Measurements from ENCODE around the gene CTSC. TPM values are rescaled to one million over a fixed set of nuclear protein-coding genes. Genes with fewer than 3 reads are reported as not detected.

CTSC gene
- total RNA-seq, 1 experiment from 2014 or later, result 359 TPM

GRCh38 chr11:88335284-88335683, 2.3 kb downstream of the CTSC start:
- no peak overlapping the region for H4K8ac ChIP-seq (replicated peaks; ENCODE audit: insufficient read length, low read depth, low read length)
- DNase-seq, result no peak
- H2BK15ac ChIP-seq (ENCODE audit: low read depth, low read length), result no peak overlapping the region
- H2BK5ac ChIP-seq (ENCODE audit: insufficient read length, low read length), result no peak overlapping the region
- no peak overlapping the region for H3T11ph ChIP-seq (ENCODE audit: low read length)
- Mint-ChIP-seq H3K4me1 (peaks cover 49 to 62% of the 10 kb centered on the region in 2 experiments), H3K9me3 (no peaks in the 10 kb centered on the region), H3K27me3 (ENCODE audit: low read depth) (no peaks in the 10 kb centered on the region), H3K36me3 (ENCODE audit: insufficient read depth in 1 of 3, low read depth in 3 of 3) (peaks cover 35 to 53% (median 51%) of the 10 kb centered on the region in 3 experiments), H3K27ac (peak overlapping the region in 2 of 3 experiments; percentile 62 to 85; a peak in 6 of 7 replicates), H3K4me3 (peak overlapping the region; percentile 98 to 100)
- no peak overlapping the region for H3K4ac ChIP-seq (ENCODE audit: low read depth, low read length)
- H3K27me3 ChIP-seq (ENCODE audit: insufficient read depth, low read length), result no peaks in the 10 kb centered on the region
- H3K56ac ChIP-seq (ENCODE audit: insufficient read length, low read depth, low read length), result no peak overlapping the region
- peaks cover 5% of the 10 kb centered on the region for H3K23me2 ChIP-seq (ENCODE audit: insufficient read length, low read depth, low read length, poor library complexity, severe bottlenecking)
- WGBS (ENCODE audit: extremely low coverage, insufficient read length, low lambda C conversion rate), result no CpG with 5 or more reads among the region's 4 CpGs
- no peak overlapping the region for H3K23ac ChIP-seq (ENCODE audit: insufficient read length, low read depth, low read length)
- H3K4me1 ChIP-seq (ENCODE audit: insufficient read depth, low read length), result peaks cover 5% of the 10 kb centered on the region; the same call in 1 of the 2 replicates
- no peak for TF ChIP-seq CTCF (conservative IDR thresholded peaks at IDR 0.05)
- H3K9ac ChIP-seq (ENCODE audit: extremely low read depth, insufficient read length, low read length), result peak overlapping the region; percentile 48
- peak overlapping the region; percentile 96 for H3K4me2 ChIP-seq (ENCODE audit: insufficient read depth, insufficient read length, low read length)
- no peak overlapping the region for H3K18ac ChIP-seq (ENCODE audit: insufficient read length, low read depth, low read length)
- H2BK20ac ChIP-seq (ENCODE audit: low read depth, low read length, poor library complexity, severe bottlenecking), result no peak overlapping the region
- H2BK120ac ChIP-seq (ENCODE audit: low read depth, low read length, poor library complexity, severe bottlenecking), result no peak overlapping the region
- H2AFZ ChIP-seq (ENCODE audit: low read length), result no peak overlapping the region
- no peak overlapping the region for H4K91ac ChIP-seq (ENCODE audit: insufficient read length, low read depth, low read length)
- peaks cover 9% of the 10 kb centered on the region for H3K79me1 ChIP-seq (ENCODE audit: insufficient read depth, low read depth, low read length, poor library complexity, severe bottlenecking)
- no peak overlapping the region for H2BK12ac ChIP-seq (ENCODE audit: insufficient read length, low read depth, low read length)
- no peak overlapping the region for H3K27ac ChIP-seq (ENCODE audit: insufficient read length, low read depth, low read length)
- peaks cover 24% of the 10 kb centered on the region for H3K79me2 ChIP-seq (ENCODE audit: insufficient read depth, low read length)
- H4K20me1 ChIP-seq (ENCODE audit: control insufficient read depth, insufficient read depth, insufficient read length), result no peaks in the 10 kb centered on the region
- H3K14ac ChIP-seq (ENCODE audit: insufficient read depth, low read length), result no peak overlapping the region
- no peak overlapping the region for H2AK5ac ChIP-seq (ENCODE audit: insufficient read length, low read length)
- H3K9me3 ChIP-seq (ENCODE audit: control insufficient read depth, low read depth, low read length), result no peaks in the 10 kb centered on the region
- no peak overlapping the region for H4K5ac ChIP-seq (ENCODE audit: insufficient read length, low read depth, low read length)
